Kidney capillary endothelial cell (primary cell): Measurements from ENCODE around the gene KIAA1958.
A peak's percentile ranks its signal among the peaks of the same experiment; 100 is the strongest.
"Not testable (repeated sequence)": the region's sequence is repeated elsewhere in the genome, so short reads cannot be mapped to it uniquely, and the experiment has no call there.

Experiments used
- DNase-seq: peaks from one replicate; pipeline ENCODE4 v3.0.0-alpha.2; 2018; ENCODE audit warnings: low spot score

KIAA1958 gene

GRCh38 chr9:112663681-112664080 lies 177.1 kb downstream of the KIAA1958 start:
- DNase-seq = no peak

- no peak for DNase-seq
Observed at GRCh38 chr9:112664531-112664930, 177.9 kb downstream of the KIAA1958 start.

- DNase-seq = no peak
Observed at GRCh38 chr9:112665347-112665746, 178.7 kb downstream of the KIAA1958 start.

- DNase-seq = no peak
Observed at GRCh38 chr9:112669326-112669725, 182.7 kb downstream of the KIAA1958 start.

GRCh38 chr9:112670991-112671625 lies 184.5 kb downstream of the KIAA1958 start:
- no peak for DNase-seq

GRCh38 chr9:112673221-112673620 lies 186.6 kb downstream of the KIAA1958 start:
- DNase-seq = not testable (repeated sequence)

GRCh38 chr9:112677040-112677439 lies 190.4 kb downstream of the KIAA1958 start:
- DNase-seq = no peak

GRCh38 chr9:112680731-112681402 lies 194.2 kb downstream of the KIAA1958 start:
- DNase-seq = no peak

GRCh38 chr9:112689161-112689740 lies 202.6 kb downstream of the KIAA1958 start:
- DNase-seq = no peak

GRCh38 chr9:112694706-112695555 lies 208.3 kb downstream of the KIAA1958 start:
- DNase-seq = no peak

GRCh38 chr9:112696461-112696860 lies 209.8 kb downstream of the KIAA1958 start:
- no peak for DNase-seq

- DNase-seq = no peak
Observed at GRCh38 chr9:112699230-112699629, 212.6 kb downstream of the KIAA1958 start.

- DNase-seq = no peak
Observed at GRCh38 chr9:112700085-112700484, 213.5 kb downstream of the KIAA1958 start.

- no peak for DNase-seq
Observed at GRCh38 chr9:112703304-112703703, 216.7 kb downstream of the KIAA1958 start.

GRCh38 chr9:112705768-112706427 lies 219.3 kb downstream of the KIAA1958 start:
- DNase-seq = no peak

- peak; percentile 29 for DNase-seq
Observed at GRCh38 chr9:112711050-112711689, 224.5 kb downstream of the KIAA1958 start.

GRCh38 chr9:112712678-112713077 lies 226.1 kb downstream of the KIAA1958 start:
- no peak for DNase-seq

GRCh38 chr9:112717661-112718331 lies 231.2 kb downstream of the KIAA1958 start, which contains the start of gene INIP:
Gene INIP (minus strand): TSS chr9:112718117. CDS start chr9:112716485, 1,632 bp downstream.
- DNase-seq = peak; percentile 94
